ENCODE results near the gene FLII. TPM values are rescaled to one million over a fixed set of nuclear protein-coding genes. Genes with fewer than 3 reads are reported as not detected.

FLII gene
- total RNA-seq, 1 donor from 2014 or later = 203 TPM

DNA sequence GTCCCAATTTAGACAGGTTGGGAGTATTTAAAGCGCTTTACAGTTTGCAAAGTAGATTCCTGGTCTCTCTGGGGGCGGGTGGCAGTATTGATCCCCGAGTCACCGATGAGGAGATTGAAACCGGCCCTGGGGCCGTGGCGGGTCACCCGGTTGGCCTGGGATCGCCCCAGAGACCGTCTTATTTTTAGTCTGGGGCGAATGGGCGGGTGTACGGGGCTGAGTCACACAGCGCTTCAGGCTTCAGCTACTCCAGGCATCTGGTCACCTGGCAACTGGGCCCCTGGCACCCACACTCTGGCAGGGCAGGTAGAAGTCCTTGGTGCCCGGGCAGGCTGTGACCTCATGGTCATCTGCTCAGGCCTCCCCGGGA is 2.6 kb upstream of the FLII start:
- Mint-ChIP-seq H3K27me3 (ENCODE audit: unreplicated experiment) (no peaks in the 10 kb centered on the region), H3K9me3 (ENCODE audit: unreplicated experiment) (no peaks in the 10 kb centered on the region), H3K36me3 (ENCODE audit: unreplicated experiment) (no peaks in the 10 kb centered on the region), H3K4me3 (ENCODE audit: unreplicated experiment) (peak overlapping the region; percentile 75), H3K27ac (ENCODE audit: unreplicated experiment) (no peak overlapping the region), H3K4me1 (ENCODE audit: low read depth, unreplicated experiment) (no peaks in the 10 kb centered on the region)
- no peak for DNase-seq
- TF ChIP-seq, protein P1, sequence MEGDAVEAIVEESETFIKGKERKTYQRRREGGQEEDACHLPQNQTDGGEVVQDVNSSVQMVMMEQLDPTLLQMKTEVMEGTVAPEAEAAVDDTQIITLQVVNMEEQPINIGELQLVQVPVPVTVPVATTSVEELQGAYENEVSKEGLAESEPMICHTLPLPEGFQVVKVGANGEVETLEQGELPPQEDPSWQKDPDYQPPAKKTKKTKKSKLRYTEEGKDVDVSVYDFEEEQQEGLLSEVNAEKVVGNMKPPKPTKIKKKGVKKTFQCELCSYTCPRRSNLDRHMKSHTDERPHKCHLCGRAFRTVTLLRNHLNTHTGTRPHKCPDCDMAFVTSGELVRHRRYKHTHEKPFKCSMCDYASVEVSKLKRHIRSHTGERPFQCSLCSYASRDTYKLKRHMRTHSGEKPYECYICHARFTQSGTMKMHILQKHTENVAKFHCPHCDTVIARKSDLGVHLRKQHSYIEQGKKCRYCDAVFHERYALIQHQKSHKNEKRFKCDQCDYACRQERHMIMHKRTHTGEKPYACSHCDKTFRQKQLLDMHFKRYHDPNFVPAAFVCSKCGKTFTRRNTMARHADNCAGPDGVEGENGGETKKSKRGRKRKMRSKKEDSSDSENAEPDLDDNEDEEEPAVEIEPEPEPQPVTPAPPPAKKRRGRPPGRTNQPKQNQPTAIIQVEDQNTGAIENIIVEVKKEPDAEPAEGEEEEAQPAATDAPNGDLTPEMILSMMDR (IDR thresholded peaks at IDR 0.05; ENCODE audit: partially characterized antibody, unreplicated experiment) = no peak

DNA sequence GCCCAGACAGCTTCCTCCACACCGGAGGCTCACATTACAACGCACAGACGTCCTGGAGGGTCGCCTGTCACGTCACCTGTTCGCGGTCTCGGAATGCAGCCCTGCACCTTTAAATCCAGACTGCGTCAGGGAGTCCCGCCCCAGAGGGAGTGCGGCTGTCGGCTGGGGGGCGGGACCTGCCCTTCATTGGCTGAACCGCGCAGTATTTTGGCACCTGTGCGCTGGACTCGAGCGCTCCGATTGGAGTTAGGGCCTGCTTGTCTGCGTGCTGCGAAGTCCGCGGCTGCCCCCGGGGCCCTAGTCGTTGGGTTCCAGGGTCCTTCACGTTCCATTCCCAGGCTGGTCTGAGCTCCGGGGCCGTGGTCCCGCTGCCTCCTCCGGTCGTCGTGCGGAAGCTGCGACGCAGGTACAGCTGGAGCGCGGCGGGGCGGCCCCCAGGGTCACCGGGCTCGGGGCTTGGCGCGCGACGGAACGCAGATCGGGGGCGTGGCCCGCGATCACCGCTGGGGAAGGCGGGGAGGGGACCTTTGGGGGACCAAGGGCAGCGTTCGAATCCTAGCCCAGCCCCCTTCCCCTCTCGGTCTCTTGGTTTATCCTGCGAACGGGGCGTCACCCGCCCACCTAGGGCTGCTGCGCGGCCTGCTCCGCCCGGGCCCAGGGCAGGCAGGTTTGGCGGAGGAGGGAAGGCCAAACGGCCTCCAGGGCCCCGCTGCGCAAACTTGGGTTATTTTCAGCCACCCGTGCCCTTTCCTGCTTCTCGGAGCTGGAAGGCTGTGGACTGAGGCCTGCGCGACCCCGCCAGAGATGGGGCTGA is 2.0 kb upstream of the FLII start, which contains the start of gene MIEF2:
MIEF2 (plus strand) TSS at position 331 of the 814 bp plus-strand sequence. CDS start 2,059 bp downstream, outside the sequence.
- DNase-seq = peak; percentile 87
- Mint-ChIP-seq H3K27ac (ENCODE audit: unreplicated experiment) (no peak within 1 kb of the TSS), H3K9me3 (ENCODE audit: unreplicated experiment) (no peaks in the 10 kb centered on the region), H3K27me3 (ENCODE audit: unreplicated experiment) (no peaks in the 10 kb centered on the region), H3K36me3 (ENCODE audit: unreplicated experiment) (no peaks in the 10 kb centered on the region), H3K4me3 (ENCODE audit: unreplicated experiment) (peak within 1 kb of the TSS; percentile 75), H3K4me1 (ENCODE audit: low read depth, unreplicated experiment) (no peaks in the 10 kb centered on the region)
- TF ChIP-seq, protein P1 (IDR thresholded peaks at IDR 0.05; ENCODE audit: partially characterized antibody, unreplicated experiment) = no peak

DNA sequence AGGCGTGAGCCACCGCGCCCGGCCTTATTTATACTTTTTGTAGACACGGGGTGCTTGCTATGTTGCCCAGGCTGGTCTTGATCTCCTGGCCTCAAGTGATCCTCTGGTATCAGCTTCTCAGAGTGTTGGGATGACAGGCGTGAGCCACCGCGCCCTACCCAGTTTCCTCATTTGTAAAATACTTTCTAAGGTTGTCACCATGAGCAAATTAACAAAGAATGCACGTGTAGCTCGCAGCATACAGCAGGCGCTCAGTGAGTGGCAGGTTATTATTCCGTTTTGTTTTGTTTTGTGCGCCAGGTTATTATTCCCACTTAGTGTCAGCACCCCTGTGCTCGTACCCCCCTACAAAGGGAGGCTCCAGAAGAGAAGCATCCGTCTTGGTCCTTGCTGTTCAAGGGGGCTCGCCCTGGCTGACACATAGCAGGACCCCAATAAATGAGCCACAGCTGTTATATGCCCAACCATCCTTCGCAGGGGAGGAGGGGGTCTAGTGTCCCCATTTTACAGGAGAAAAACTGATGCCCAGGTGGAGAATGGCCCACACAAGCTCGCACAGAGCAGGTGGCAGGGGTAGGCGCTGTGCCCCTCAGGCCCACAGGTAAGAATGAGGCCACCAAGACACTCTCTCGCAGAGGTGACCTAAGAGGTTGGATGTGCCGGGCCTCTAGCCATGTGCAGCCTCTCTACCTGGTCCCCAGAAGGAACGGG is 1.2 kb upstream of the FLII start:
- no peaks in the 10 kb centered on the region for H3K9me3 Mint-ChIP-seq (ENCODE audit: unreplicated experiment)
- peak overlapping the region; percentile 67 for H3K4me3 Mint-ChIP-seq (ENCODE audit: unreplicated experiment)
- no peaks in the 10 kb centered on the region for H3K27me3 Mint-ChIP-seq (ENCODE audit: unreplicated experiment)
- no peaks in the 10 kb centered on the region for H3K36me3 Mint-ChIP-seq (ENCODE audit: unreplicated experiment)
- H3K4me1 Mint-ChIP-seq (ENCODE audit: low read depth, unreplicated experiment) = no peaks in the 10 kb centered on the region
- no peak for DNase-seq
- H3K27ac Mint-ChIP-seq (ENCODE audit: unreplicated experiment) = no peak overlapping the region
- TF ChIP-seq, protein P1 (IDR thresholded peaks at IDR 0.05; ENCODE audit: partially characterized antibody, unreplicated experiment) = no peak

DNA sequence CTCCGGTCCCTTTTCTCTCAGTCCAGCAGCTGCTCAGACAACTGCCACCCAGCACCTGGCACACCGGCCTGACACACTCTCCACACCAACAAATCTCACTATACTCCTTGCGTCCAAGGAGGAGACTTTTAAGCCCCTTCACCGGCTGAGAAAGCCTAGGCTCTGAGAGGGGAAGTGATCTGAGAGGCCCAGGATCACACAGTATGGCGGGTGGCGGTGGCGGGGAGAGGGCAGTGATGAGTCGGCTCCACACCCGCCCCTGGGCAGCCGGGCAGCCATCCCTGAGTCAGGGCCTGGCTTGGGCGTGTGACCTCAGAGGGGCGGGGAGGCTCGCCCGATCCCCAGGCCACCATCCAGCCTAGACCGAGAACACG is 569 bp downstream of the FLII start:
- DNase-seq = peak; percentile 78
- Mint-ChIP-seq H3K9me3 (ENCODE audit: unreplicated experiment) (no peaks in the 10 kb centered on the region), H3K27me3 (ENCODE audit: unreplicated experiment) (peaks cover 2% of the 10 kb centered on the region), H3K27ac (ENCODE audit: unreplicated experiment) (peak overlapping the region; percentile 95), H3K4me1 (ENCODE audit: low read depth, unreplicated experiment) (no peaks in the 10 kb centered on the region), H3K36me3 (ENCODE audit: unreplicated experiment) (no peaks in the 10 kb centered on the region), H3K4me3 (ENCODE audit: unreplicated experiment) (peak overlapping the region; percentile 98)
- TF ChIP-seq, protein P1 (IDR thresholded peaks at IDR 0.05; ENCODE audit: partially characterized antibody, unreplicated experiment) = no peak
